HG03439 (cell line): ENCODE measurements around the gene GKN1.
"Not testable (repeated sequence)": the region's sequence is repeated elsewhere in the genome, so short reads cannot be mapped to it uniquely, and the experiment has no call there.

Source experiments
- ATAC-seq: cut with Tn5 transposase; IDR thresholded peaks from one replicate; pipeline ENCODE4 v1.9.1; 2021; ENCODE audit warnings: mild to moderate bottlenecking, moderate library complexity; ENCODE audit not compliant: unreplicated experiment

Gene GKN1

GRCh38 chr2:68955432-68955831, 19.0 kb upstream of the GKN1 start:
- not testable (repeated sequence) for ATAC-seq

DNA sequence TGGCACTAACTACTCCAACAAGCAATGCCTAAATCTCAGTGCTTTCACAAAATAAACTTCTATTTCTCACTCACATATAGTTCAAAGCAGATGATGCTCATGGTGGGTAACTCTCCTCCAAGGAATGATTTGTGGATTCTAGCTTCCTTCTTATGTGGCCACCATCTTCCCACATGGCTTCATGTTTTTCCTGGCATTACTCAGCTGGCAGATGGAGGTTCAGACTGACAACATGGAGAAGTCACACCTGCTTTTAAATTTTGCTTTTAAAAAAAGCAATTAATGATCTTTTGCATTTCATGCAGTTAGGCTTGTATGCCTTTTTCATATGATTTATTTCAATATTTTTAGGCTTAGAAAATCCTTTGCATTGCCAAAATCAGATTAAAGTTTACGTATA, 15.4 kb upstream of the GKN1 start:
- no peak for ATAC-seq

GRCh38 chr2:68961380-68961779, 13.1 kb upstream of the GKN1 start:
- ATAC-seq, result no peak

GRCh38 chr2:68964282-68964681, 10.2 kb upstream of the GKN1 start:
- ATAC-seq, result no peak

GRCh38 chr2:68968221-68968620, 6.2 kb upstream of the GKN1 start:
- no peak for ATAC-seq

DNA sequence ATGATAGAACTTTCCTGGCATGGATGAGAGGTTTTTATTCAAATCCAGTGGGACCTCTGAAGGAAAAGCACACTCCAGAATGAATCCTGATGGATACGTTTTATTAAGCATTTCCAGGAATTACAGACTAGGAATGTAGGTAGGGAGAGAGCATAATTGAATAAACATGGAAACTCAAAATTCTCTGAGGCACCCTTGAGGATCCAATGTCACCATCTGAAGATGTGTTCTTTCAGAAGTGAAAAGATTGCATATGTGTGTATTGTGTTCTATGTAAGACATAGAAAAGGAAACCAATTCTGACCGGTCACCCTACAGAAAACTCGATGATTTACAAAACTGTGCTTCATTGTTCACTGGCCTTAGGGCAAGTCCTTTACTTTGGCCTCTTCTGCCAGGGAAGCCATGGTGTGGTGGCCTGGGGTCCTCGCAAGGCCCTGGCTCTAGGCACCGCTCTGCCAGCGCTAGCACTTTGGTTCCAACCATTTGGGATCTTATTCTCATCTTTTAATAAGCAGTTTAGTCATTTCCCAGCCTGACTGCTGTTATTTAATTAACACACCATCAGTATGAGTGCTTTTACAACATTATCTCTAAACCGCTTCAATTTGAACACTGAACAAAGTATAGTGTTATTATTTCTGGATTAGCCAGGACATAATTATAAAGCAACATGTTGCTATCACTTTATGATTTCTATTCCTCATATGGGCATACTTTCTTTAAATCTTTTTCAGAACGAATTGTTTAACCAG, 4.5 kb upstream of the GKN1 start:
- ATAC-seq, result no peak

- ATAC-seq, result no peak
Measured at GRCh38 chr2:68970566-68971265, 3.7 kb upstream of the GKN1 start.

DNA sequence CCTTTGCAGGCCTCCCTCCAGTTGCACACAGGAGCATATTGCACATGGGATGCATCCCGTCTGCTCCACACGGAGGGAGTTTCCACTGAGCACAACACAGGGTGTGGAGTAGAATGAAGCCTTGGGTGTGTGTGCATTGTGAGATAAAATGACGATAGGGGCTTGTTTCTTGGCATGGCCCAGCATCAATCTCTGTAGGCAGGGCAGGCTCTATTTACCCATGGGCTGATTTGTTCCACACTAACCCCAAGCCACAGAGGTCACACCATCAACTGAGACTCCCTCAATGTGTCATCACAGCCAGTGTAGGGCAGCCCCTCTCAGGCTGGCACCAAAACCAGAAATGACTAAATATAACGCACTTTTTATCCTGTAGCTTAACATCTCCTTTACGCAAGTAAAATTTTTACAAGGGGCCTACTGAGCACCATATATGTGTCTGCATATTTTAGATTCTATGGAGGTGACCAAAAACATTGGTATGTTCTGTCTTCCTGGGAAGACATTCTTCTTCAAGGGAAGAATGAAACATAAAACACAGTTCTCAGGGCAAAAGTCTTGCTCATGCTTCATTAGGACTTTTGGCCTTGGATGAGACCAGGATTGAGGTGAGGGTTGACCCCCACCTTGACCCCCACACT, 2.7 kb upstream of the GKN1 start:
- no peak for ATAC-seq

DNA sequence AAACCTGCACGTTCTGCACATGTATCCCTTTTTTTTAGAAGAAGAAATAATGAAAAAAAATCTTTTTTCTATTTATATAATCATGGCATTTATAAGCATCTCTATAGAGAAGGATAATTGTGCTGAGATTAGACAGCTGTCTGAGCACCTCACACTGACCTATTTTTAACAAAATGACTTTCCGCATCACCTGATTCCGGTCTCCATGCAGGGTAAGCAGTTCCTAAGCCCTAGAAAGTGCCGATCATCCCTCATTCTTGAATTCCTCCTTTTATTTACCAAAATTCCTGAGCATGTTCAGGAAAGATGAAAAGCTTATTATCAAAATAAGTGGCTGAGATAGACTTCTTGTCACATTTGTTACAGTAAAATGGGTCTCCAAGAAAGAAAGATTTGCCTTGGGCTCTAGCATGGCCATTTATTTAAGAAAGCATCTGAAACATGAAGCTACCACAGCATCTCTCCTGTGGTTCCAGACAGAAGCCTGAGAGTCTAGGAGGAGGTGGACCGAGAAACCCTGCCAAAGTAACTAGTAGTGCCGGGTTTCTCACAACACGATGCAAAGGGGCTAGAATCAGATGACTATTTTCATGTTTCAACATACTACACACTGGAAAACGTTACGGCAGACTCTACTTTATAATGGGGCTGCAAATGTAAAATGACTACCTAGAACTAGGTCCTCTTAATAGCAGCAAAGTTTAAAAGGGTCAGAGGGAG, 670 bp downstream of the GKN1 start:
- no peak for ATAC-seq

GRCh38 chr2:68975844-68976243, 1.4 kb downstream of the GKN1 start:
- no peak for ATAC-seq

DNA sequence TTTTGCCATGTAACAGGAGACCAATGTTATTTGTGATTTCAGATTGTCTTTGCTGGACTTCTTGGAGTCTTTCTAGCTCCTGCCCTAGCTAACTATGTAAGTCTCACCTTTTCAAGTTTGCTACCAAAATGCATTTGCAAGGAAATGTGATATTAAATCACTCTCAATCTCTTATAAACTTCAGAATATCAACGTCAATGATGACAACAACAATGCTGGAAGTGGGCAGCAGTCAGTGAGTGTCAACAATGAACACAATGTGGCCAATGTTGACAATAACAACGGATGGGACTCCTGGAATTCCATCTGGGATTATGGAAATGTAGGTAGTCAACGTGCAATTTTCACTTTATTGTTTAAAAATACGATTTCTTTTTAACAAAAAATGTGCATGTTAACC, 3.0 kb downstream of the GKN1 start:
- ATAC-seq, result no peak

DNA sequence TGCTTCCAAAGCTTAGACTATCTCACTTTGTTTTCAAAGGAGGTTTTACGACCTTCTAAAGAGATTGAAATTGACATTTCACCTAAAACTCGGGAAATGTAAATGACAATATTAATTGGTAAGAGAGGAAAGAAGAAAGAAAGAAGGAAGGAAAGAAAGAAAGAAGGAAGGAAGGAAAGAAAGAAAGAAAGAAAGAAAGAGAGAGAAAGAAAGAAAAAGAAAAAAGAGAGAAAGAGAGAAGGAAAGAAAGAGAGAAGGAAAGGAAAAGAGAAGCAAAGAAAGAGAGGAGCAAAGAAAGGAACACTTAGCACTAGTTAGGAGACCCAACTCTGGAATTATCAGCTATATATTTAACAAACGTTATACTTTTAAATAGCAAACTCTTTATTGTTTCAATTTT, 3.7 kb downstream of the GKN1 start:
- ATAC-seq, result no peak

- ATAC-seq, result no peak
Measured at GRCh38 chr2:68980956-68981355, 6.5 kb downstream of the GKN1 start.

DNA sequence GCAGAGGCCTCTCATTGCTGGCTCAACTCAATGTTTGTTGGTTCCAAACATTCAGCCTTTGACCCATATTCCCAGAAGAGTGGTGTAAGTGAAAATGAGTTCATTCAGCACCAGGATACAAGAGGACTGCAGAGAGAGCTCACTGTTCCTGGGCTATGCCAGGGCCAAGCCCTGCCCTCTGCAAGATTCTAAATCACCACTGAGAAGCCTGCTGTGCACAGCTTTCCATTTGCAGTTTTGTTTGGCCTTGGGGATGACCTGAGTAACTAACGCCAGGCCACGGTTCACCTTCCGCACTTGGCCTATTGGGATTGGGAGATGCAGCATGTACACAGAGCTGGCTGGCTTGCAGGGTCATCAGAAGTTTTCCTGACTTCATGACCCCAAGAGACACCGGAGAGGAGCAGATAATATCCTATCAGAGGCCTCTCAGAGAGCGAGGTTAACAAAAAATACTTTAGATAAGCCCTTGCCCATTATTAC, 12.6 kb downstream of the GKN1 start:
- no peak for ATAC-seq

GRCh38 chr2:68989035-68989434, 14.6 kb downstream of the GKN1 start:
- ATAC-seq, result no peak

DNA sequence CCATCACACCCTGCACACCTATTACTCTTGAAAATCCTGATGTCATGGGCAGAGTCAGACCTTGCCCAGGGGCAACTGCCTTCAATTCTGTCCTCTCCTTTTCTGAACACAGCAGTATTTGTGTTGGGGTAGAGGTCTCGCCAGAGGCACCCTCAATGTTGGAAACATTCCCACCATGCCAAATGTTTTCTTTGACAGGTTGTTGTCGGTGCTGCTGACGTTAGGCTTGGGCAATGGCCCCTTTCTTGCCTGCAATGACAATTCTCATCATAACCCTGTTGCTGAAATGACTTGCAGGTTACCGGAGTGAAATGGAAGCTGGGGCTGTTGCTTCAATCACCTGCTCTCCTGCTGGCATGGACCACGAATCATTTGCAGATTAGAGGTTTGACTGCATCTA, 17.9 kb downstream of the GKN1 start:
- ATAC-seq, result no peak

GRCh38 chr2:68992933-68993332, 18.5 kb downstream of the GKN1 start:
- ATAC-seq, result no peak

DNA sequence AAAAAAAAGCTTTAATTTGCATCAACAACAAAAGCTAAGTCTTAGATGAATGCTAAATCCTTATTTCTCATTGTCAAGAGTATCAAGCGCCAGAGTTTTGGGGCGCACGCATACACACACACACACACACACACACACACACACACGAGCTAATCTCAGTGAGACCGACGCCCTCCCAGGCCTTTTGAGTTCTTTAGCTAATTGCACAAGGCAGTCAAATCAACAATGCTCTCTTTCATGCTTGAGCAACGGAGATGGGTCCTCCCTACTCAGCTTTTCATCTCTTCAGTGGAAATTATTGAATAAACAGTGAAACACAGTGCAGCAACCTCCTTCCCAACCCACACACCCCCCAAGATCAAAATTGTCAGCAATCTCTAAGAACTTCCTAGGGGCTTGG, 19.2 kb downstream of the GKN1 start:
- no peak for ATAC-seq

- no peak for ATAC-seq
Measured at GRCh38 chr2:68994864-68995263, 20.4 kb downstream of the GKN1 start.

GRCh38 chr2:68995916-68996315, 21.5 kb downstream of the GKN1 start:
- ATAC-seq, result no peak

GRCh38 chr2:68997401-68997800, 23.0 kb downstream of the GKN1 start:
- no peak for ATAC-seq
